ENCODE results near the gene THAP4. TPM values are rescaled to one million over a fixed set of nuclear protein-coding genes. Genes with fewer than 3 reads are reported as not detected.
A peak's percentile ranks its signal among the peaks of the same experiment; 100 is the strongest.

Gene THAP4
- 10 to 100 TPM; 35.0 to 35.5 TPM for total RNA-seq

GRCh38 chr2:241637018-241637794 lies at the start of gene THAP4, which contains the start of gene ATG4B:
TSS of gene THAP4 (minus strand) at chr2:241637158. CDS start at chr2:241637017, 141 bp downstream.
TSS of gene ATG4B (plus strand) at chr2:241637693. CDS start at chr2:241637715, 22 bp downstream.
- POLR2A ChIA-PET = interaction anchor here (0.6 to 2.1 kb wide), 12 partner anchors 15 to 413 kb away, joined by 3 to 12 read pairs (median 4); partner anchors contain the start of genes D2HGDH, DTYMK and ING5
- Mint-ChIP-seq H3K4me3 (peak within 1 kb of the TSS; percentile 93), H3K9me3 (peaks cover 3% of the 10 kb centered on the region), H3K27me3 (no peaks in the 10 kb centered on the region), H3K4me1 (peaks cover 38% of the 10 kb centered on the region), H3K27ac (peak within 1 kb of the TSS; percentile 94), H3K36me3 (peaks cover 23% of the 10 kb centered on the region)
- DNase-seq (peak; percentile 88), ATAC-seq (ENCODE audit: low read depth) (peak; percentile 67)

GRCh38 chr2:241686324-241686649 lies 49.3 kb upstream of the THAP4 start:
- Mint-ChIP-seq H3K4me1 (peaks cover 22% of the 10 kb centered on the region), H3K27ac (peak overlapping the region; percentile 83), H3K4me3 (peak overlapping the region; percentile 89), H3K27me3 (no peaks in the 10 kb centered on the region), H3K9me3 (no peaks in the 10 kb centered on the region), H3K36me3 (peaks cover 15% of the 10 kb centered on the region)
- no peak for DNase-seq
- POLR2A ChIA-PET = interaction anchor here (0.6 to 4.5 kb wide), 19 partner anchors 8 to 1126 kb away, joined by 3 to 62 read pairs (median 5); partner anchors contain the start of genes ATG4B, D2HGDH, DUSP28 and ING5
- ATAC-seq (ENCODE audit: low read depth) = peak; percentile 3

- Mint-ChIP-seq H3K4me1 (peaks cover 13% of the 10 kb centered on the region), H3K4me3 (no peak overlapping the region), H3K36me3 (peaks cover 18% of the 10 kb centered on the region), H3K9me3 (no peaks in the 10 kb centered on the region), H3K27ac (no peak overlapping the region), H3K27me3 (no peaks in the 10 kb centered on the region)
- DNase-seq (no peak), ATAC-seq (ENCODE audit: low read depth) (no peak)
- POLR2A ChIA-PET = no interaction called here
These were observed 44.1 kb upstream of the THAP4 start for GRCh38 chr2:241680827-241681599.

GRCh38 chr2:241680044-241680443 lies 43.1 kb upstream of the THAP4 start:
- ATAC-seq (ENCODE audit: low read depth) (no peak), DNase-seq (no peak)
- peaks cover 18% of the 10 kb centered on the region for H3K36me3 Mint-ChIP-seq
- H3K4me1 Mint-ChIP-seq = peaks cover 9% of the 10 kb centered on the region
- no peak overlapping the region for H3K27ac Mint-ChIP-seq
- no peaks in the 10 kb centered on the region for H3K9me3 Mint-ChIP-seq
- H3K27me3 Mint-ChIP-seq = no peaks in the 10 kb centered on the region
- POLR2A ChIA-PET = no interaction called here
- no peak overlapping the region for H3K4me3 Mint-ChIP-seq

- Mint-ChIP-seq H3K4me3 (no peak overlapping the region), H3K9me3 (no peaks in the 10 kb centered on the region), H3K4me1 (peaks cover 6% of the 10 kb centered on the region), H3K27ac (no peak overlapping the region), H3K36me3 (peaks cover 13% of the 10 kb centered on the region), H3K27me3 (no peaks in the 10 kb centered on the region)
- no peak for DNase-seq
- POLR2A ChIA-PET = interaction anchor here (1.6 kb wide), 1 partner anchor 8 kb away, joined by 5 read pairs; the partner anchor contains the start of gene DTYMK
- no peak for ATAC-seq (ENCODE audit: low read depth)
These were observed 42.0 kb upstream of the THAP4 start for GRCh38 chr2:241678784-241679540.

GRCh38 chr2:241678307-241678706 lies 41.3 kb upstream of the THAP4 start:
- Mint-ChIP-seq H3K4me3 (no peak overlapping the region), H3K36me3 (peaks cover 9% of the 10 kb centered on the region), H3K27me3 (no peaks in the 10 kb centered on the region), H3K9me3 (no peaks in the 10 kb centered on the region), H3K27ac (no peak overlapping the region), H3K4me1 (peaks cover 10% of the 10 kb centered on the region)
- POLR2A ChIA-PET = interaction anchor here (1.6 kb wide), 1 partner anchor 8 kb away, joined by 5 read pairs; the partner anchor contains the start of gene DTYMK
- ATAC-seq (ENCODE audit: low read depth) = no peak
- DNase-seq = no peak

- POLR2A ChIA-PET = interaction anchor here (1.6 kb wide), 1 partner anchor 9 kb away, joined by 5 read pairs; the partner anchor contains the start of gene DTYMK
- Mint-ChIP-seq H3K27me3 (no peaks in the 10 kb centered on the region), H3K9me3 (no peaks in the 10 kb centered on the region), H3K27ac (no peak overlapping the region), H3K4me3 (no peak overlapping the region), H3K36me3 (peaks cover 5% of the 10 kb centered on the region), H3K4me1 (peaks cover 11% of the 10 kb centered on the region)
- ATAC-seq (ENCODE audit: low read depth) = no peak
- no peak for DNase-seq
These were observed 40.4 kb upstream of the THAP4 start for GRCh38 chr2:241677392-241677791.

- Mint-ChIP-seq H3K27me3 (no peaks in the 10 kb centered on the region), H3K27ac (no peak overlapping the region), H3K4me1 (peaks cover 11% of the 10 kb centered on the region), H3K36me3 (peaks cover 5% of the 10 kb centered on the region), H3K4me3 (no peak overlapping the region), H3K9me3 (no peaks in the 10 kb centered on the region)
- DNase-seq (no peak), ATAC-seq (ENCODE audit: low read depth) (no peak)
- POLR2A ChIA-PET = no interaction called here
These were observed 39.7 kb upstream of the THAP4 start for GRCh38 chr2:241676665-241677064.

- peaks cover 2% of the 10 kb centered on the region for H3K36me3 Mint-ChIP-seq
- H3K4me3 Mint-ChIP-seq = no peak overlapping the region
- H3K9me3 Mint-ChIP-seq = no peaks in the 10 kb centered on the region
- POLR2A ChIA-PET = interaction anchor here (0.9 kb wide), 1 partner anchor 11 kb away, joined by 3 read pairs; the partner anchor contains the start of gene DTYMK
- DNase-seq (no peak), ATAC-seq (ENCODE audit: low read depth) (no peak)
- peaks cover 10% of the 10 kb centered on the region for H3K4me1 Mint-ChIP-seq
- no peaks in the 10 kb centered on the region for H3K27me3 Mint-ChIP-seq
- no peak overlapping the region for H3K27ac Mint-ChIP-seq
These were observed 38.9 kb upstream of the THAP4 start for GRCh38 chr2:241675885-241676284.

- ATAC-seq (ENCODE audit: low read depth) (peak; percentile 15), DNase-seq (no peak)
- H3K27ac Mint-ChIP-seq = peak overlapping the region; percentile 66
- no peak overlapping the region for H3K4me3 Mint-ChIP-seq
- POLR2A ChIA-PET = no interaction called here
- no peaks in the 10 kb centered on the region for H3K9me3 Mint-ChIP-seq
- H3K4me1 Mint-ChIP-seq = peaks cover 6% of the 10 kb centered on the region
- no peaks in the 10 kb centered on the region for H3K27me3 Mint-ChIP-seq
- no peaks in the 10 kb centered on the region for H3K36me3 Mint-ChIP-seq
These were observed 37.1 kb upstream of the THAP4 start for GRCh38 chr2:241673797-241674725.

GRCh38 chr2:241673189-241673663 lies 36.3 kb upstream of the THAP4 start:
- H3K27ac Mint-ChIP-seq = no peak overlapping the region

More at GRCh38 chr2:241673189-241673663, 36.3 kb upstream of the THAP4 start:
- Mint-ChIP-seq H3K4me1 (peaks cover 6% of the 10 kb centered on the region), H3K36me3 (peaks cover 2% of the 10 kb centered on the region), H3K4me3 (no peak overlapping the region), H3K9me3 (no peaks in the 10 kb centered on the region), H3K27me3 (no peaks in the 10 kb centered on the region)
- ATAC-seq (ENCODE audit: low read depth) = no peak
- POLR2A ChIA-PET = interaction anchor here (0.7 kb wide), 1 partner anchor 29 kb away, joined by 3 read pairs; the partner anchor contains the start of gene ING5
- DNase-seq = no peak

Measured in activated naive CD8-positive, alpha-beta T cell treated with anti-CD3 and anti-CD28 coated beads, Interleukin-2, amount 10 ng/mL, durations not matched to agents 7 days and 5 days (primary cell).